KOPT-K1 (cell line): ENCODE measurements around the gene RIPOR3.

ENCODE experiments used
- H3K27ac ChIP-seq: fragments of 200-600 bp; sonication (generic); 2 replicates; pipeline ENCODE4 v1.5.1; 2016; ENCODE audit warnings: antibody characterized with exemption, mild to moderate bottlenecking, low read depth, low read length; ENCODE audit not compliant: poor library complexity, severe bottlenecking
- H3K36me3 ChIP-seq: fragments of 200-600 bp; sonication (generic); 2 replicates; pipeline ENCODE4 v1.5.1; 2017; ENCODE audit warnings: antibody characterized with exemption, mild to moderate bottlenecking, low read length, moderate library complexity; ENCODE audit not compliant: insufficient read depth
- H3K9me3 ChIP-seq: fragments of 200-600 bp; sonication (generic); 2 replicates; pipeline ENCODE4 v1.5.1; 2017; ENCODE audit warnings: antibody characterized with exemption, low read length, mild to moderate bottlenecking; ENCODE audit not compliant: insufficient read depth, poor library complexity, severe bottlenecking

Gene RIPOR3

GRCh38 chr20:50595988-50596693 is 95.2 kb downstream of the RIPOR3 start:
- Histone ChIP-seq H3K9me3 (no peaks in the 10 kb centered on the region), H3K36me3 (no peaks in the 10 kb centered on the region), H3K27ac (no peak overlapping the region)

GRCh38 chr20:50595433-50595895 is 95.9 kb downstream of the RIPOR3 start:
- Histone ChIP-seq H3K36me3 (no peaks in the 10 kb centered on the region), H3K9me3 (no peaks in the 10 kb centered on the region)

GRCh38 chr20:50594591-50595432 is 96.5 kb downstream of the RIPOR3 start:
- no peaks in the 10 kb centered on the region for H3K36me3 ChIP-seq
- H3K27ac ChIP-seq: no peak overlapping the region
- H3K9me3 ChIP-seq: no peaks in the 10 kb centered on the region

More at GRCh38 chr20:50595433-50595895, 95.9 kb downstream of the RIPOR3 start:
- no peak overlapping the region for H3K27ac ChIP-seq

- no peaks in the 10 kb centered on the region for H3K36me3 ChIP-seq
- H3K27ac ChIP-seq: no peak overlapping the region
These were observed 97.1 kb downstream of the RIPOR3 start for GRCh38 chr20:50594231-50594590.

GRCh38 chr20:50593005-50593335 is 98.4 kb downstream of the RIPOR3 start:
- no peaks in the 10 kb centered on the region for H3K9me3 ChIP-seq
- no peak overlapping the region for H3K27ac ChIP-seq
- peaks cover 8% of the 10 kb centered on the region; the same call in 1 of the 2 replicates for H3K36me3 ChIP-seq

More at GRCh38 chr20:50594231-50594590, 97.1 kb downstream of the RIPOR3 start:
- H3K9me3 ChIP-seq: no peaks in the 10 kb centered on the region

- Histone ChIP-seq H3K27ac (no peak overlapping the region), H3K9me3 (no peaks in the 10 kb centered on the region), H3K36me3 (peaks cover 9% of the 10 kb centered on the region; the same call in 1 of the 2 replicates)
These were observed 98.9 kb downstream of the RIPOR3 start for GRCh38 chr20:50592282-50593004.

GRCh38 chr20:50591233-50591852 is 100.0 kb downstream of the RIPOR3 start:
- peaks cover 18% of the 10 kb centered on the region for H3K36me3 ChIP-seq
- H3K27ac ChIP-seq: no peak overlapping the region
- H3K9me3 ChIP-seq: no peaks in the 10 kb centered on the region

GRCh38 chr20:50590348-50590664 is 101.0 kb downstream of the RIPOR3 start:
- peaks cover 29% of the 10 kb centered on the region for H3K36me3 ChIP-seq
- H3K27ac ChIP-seq: no peak overlapping the region
- H3K9me3 ChIP-seq: no peaks in the 10 kb centered on the region

GRCh38 chr20:50589548-50590347 is 101.6 kb downstream of the RIPOR3 start:
- H3K36me3 ChIP-seq: peaks cover 34% of the 10 kb centered on the region
- no peak overlapping the region for H3K27ac ChIP-seq
- H3K9me3 ChIP-seq: no peaks in the 10 kb centered on the region

GRCh38 chr20:50588034-50588736 is 103.2 kb downstream of the RIPOR3 start:
- Histone ChIP-seq H3K9me3 (no peaks in the 10 kb centered on the region), H3K27ac (no peak overlapping the region), H3K36me3 (peaks cover 47% of the 10 kb centered on the region)

- Histone ChIP-seq H3K9me3 (no peaks in the 10 kb centered on the region), H3K36me3 (peaks cover 54% of the 10 kb centered on the region), H3K27ac (no peak overlapping the region)
These were observed 103.9 kb downstream of the RIPOR3 start for GRCh38 chr20:50587291-50587961.

- H3K36me3 ChIP-seq: peaks cover 62% of the 10 kb centered on the region
- no peak overlapping the region for H3K27ac ChIP-seq
- H3K9me3 ChIP-seq: no peaks in the 10 kb centered on the region
These were observed 104.7 kb downstream of the RIPOR3 start for GRCh38 chr20:50586531-50587232.

GRCh38 chr20:50585678-50586077 is 105.7 kb downstream of the RIPOR3 start:
- H3K9me3 ChIP-seq: no peaks in the 10 kb centered on the region
- H3K36me3 ChIP-seq: peaks cover 72% of the 10 kb centered on the region
- H3K27ac ChIP-seq: no peak overlapping the region
